OCI-LY3 (cell line): ENCODE measurements around the gene TAS2R16.

Source experiments
- H2AFZ ChIP-seq: fragments of 200-600, 300-600 bp; shearing (Covaris generic); 2 replicates; pipeline ENCODE4 v1.6.0; 2014; ENCODE audit warnings: antibody characterized with exemption, low read depth, low read length
- H3K27ac ChIP-seq: fragments of 200-600, 300-600 bp; sonication (generic); 2 replicates; pipeline ENCODE4 v1.5.1; 2014; ENCODE audit warnings: mild to moderate bottlenecking, low read length, moderate library complexity, mixed read lengths
- H3K27me3 ChIP-seq: fragments of 200-600, 300-600 bp; sonication (generic); 2 replicates; pipeline ENCODE4 v1.6.1; 2014; ENCODE audit warnings: low read depth, low read length, mixed read lengths
- H3K36me3 ChIP-seq: fragments of 200-600, 300-600 bp; sonication (generic); replicated peaks from 2 replicates; pipeline ENCODE3; 2014; ENCODE audit warnings: low read depth, low read length, mixed read lengths
- H3K4me1 ChIP-seq: fragments of 300-600, 200-600 bp; sonication (generic); 2 replicates; pipeline ENCODE4 v1.6.1; 2014; ENCODE audit warnings: low read length, mixed read lengths
- H3K4me2 ChIP-seq: fragments of 200-600, 300-600 bp; sonication (generic); 2 replicates; pipeline ENCODE4 v1.6.1; 2014; ENCODE audit warnings: low read length, mixed read lengths
- H3K4me3 ChIP-seq: fragments of 300-600, 200-600 bp; sonication (generic); 2 replicates; pipeline ENCODE4 v1.5.1; 2014; ENCODE audit warnings: antibody characterized with exemption, mild to moderate bottlenecking, low read length, moderate library complexity
- H3K79me2 ChIP-seq: fragments of 300-600, 200-600 bp; shearing (Covaris generic); 2 replicates; pipeline ENCODE4 v1.6.1; 2014; ENCODE audit warnings: mild to moderate bottlenecking, low read length, mixed read lengths
- H3K9ac ChIP-seq: fragments of 300-600, 200-600 bp; shearing (Covaris generic); 2 replicates; pipeline ENCODE4 v1.6.0; 2014; ENCODE audit warnings: mild to moderate bottlenecking, low read length, moderate library complexity
- H3K9me3 ChIP-seq: fragments of 200-600, 300-600 bp; shearing (Covaris generic); 2 replicates; pipeline ENCODE4 v1.6.1; 2014; ENCODE audit warnings: low read length, mixed read lengths; ENCODE audit not compliant: insufficient read depth
- H4K20me1 ChIP-seq: fragments of 200-600, 300-600 bp; sonication (generic); 2 replicates; pipeline ENCODE4 v1.6.1; 2016; ENCODE audit warnings: low read length, mixed read lengths; ENCODE audit not compliant: insufficient read depth
- EZH2phosphoT487 ChIP-seq: fragments of 200-600 bp; shearing (Covaris generic); IDR thresholded peaks from 2 replicates; pipeline ENCODE4 v1.6.1; 2018; ENCODE audit warnings: antibody characterized with exemption, mixed run types, low read depth
- TF ChIP-seq, protein P1 (sequence below): fragments of 200-600, 300-600 bp; sonication (generic); IDR thresholded peaks from 2 replicates; pipeline ENCODE4 v1.5.1; 2014; ENCODE audit warnings: antibody characterized with exemption, low read length, low read depth

The TAS2R16 gene

DNA sequence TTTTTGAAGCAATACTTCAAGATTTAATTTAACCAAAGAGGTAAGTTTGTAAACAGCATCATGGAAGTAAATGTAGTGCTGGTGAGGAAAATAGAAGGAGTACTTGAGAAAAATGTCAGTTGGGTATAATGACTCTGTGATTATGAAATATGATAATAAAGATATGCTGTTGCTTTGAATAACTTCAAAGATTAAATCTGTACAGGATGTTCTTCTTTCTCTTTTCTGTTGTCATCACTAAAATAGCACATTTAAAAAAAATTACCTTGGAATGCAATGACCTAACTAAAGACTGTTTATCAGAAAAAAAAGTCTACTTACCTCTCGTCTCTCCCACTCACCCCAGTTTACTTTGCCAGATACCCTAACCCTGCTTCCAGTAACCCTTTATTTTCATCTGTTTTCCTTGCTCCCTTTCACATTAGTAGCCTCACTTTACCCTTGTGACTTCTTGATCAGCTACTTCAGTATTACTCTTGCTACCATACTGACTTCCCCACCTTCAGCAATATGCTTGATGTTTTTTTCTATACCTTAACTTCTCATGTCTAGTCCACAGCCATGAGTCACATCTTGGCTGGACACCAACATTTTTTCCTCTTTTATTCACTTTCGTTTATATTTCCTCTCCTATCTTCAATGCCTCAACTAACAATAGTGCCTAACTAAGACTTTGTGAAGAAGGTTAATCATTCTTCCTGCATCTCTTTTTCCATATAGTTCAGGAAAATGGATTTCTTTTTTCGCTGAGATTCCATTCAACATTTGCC is 29.7 kb upstream of the TAS2R16 start:
- H3K27ac ChIP-seq = no peak overlapping the region
- no peak overlapping the region for H3K4me2 ChIP-seq
- no peak overlapping the region for H3K4me3 ChIP-seq
- no peaks in the 10 kb centered on the region for H4K20me1 ChIP-seq
- H2AFZ ChIP-seq = no peak overlapping the region
- no peaks in the 10 kb centered on the region for H3K27me3 ChIP-seq
- peaks cover 13% of the 10 kb centered on the region for H3K9me3 ChIP-seq
- H3K79me2 ChIP-seq = no peaks in the 10 kb centered on the region
- TF ChIP-seq, protein P1, sequence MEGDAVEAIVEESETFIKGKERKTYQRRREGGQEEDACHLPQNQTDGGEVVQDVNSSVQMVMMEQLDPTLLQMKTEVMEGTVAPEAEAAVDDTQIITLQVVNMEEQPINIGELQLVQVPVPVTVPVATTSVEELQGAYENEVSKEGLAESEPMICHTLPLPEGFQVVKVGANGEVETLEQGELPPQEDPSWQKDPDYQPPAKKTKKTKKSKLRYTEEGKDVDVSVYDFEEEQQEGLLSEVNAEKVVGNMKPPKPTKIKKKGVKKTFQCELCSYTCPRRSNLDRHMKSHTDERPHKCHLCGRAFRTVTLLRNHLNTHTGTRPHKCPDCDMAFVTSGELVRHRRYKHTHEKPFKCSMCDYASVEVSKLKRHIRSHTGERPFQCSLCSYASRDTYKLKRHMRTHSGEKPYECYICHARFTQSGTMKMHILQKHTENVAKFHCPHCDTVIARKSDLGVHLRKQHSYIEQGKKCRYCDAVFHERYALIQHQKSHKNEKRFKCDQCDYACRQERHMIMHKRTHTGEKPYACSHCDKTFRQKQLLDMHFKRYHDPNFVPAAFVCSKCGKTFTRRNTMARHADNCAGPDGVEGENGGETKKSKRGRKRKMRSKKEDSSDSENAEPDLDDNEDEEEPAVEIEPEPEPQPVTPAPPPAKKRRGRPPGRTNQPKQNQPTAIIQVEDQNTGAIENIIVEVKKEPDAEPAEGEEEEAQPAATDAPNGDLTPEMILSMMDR = no peak
- TF ChIP-seq EZH2phosphoT487 = no peak
- no peaks in the 10 kb centered on the region for H3K4me1 ChIP-seq
- peaks cover 3% of the 10 kb centered on the region for H3K36me3 ChIP-seq
- no peak overlapping the region for H3K9ac ChIP-seq

DNA sequence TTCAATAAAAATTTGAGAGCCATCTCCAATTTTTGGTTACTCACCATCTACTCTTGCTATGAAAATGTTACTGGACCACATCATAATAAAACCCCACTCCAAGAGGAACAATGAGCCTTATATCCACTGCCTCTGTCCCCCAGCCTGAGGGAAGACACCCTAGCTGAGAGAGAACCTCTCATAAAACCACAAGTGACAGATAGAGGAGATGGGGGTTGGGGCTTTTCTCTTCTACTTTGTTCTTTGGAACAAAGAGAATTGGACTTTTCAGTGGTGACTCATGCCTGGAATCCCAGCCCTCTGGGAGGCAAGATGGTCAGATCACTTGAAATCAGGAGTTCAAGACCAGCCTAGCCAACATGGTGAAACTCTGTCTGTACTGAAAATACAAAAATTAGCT is 27.6 kb upstream of the TAS2R16 start:
- Histone ChIP-seq H3K9ac (no peak overlapping the region), H3K27me3 (no peaks in the 10 kb centered on the region), H3K79me2 (no peaks in the 10 kb centered on the region), H4K20me1 (no peaks in the 10 kb centered on the region), H3K36me3 (peaks cover 3% of the 10 kb centered on the region), H3K4me1 (no peaks in the 10 kb centered on the region), H3K4me3 (no peak overlapping the region), H3K27ac (no peak overlapping the region), H3K9me3 (peaks cover 13% of the 10 kb centered on the region), H2AFZ (no peak overlapping the region), H3K4me2 (no peak overlapping the region)
- TF ChIP-seq, protein P1 = no peak
- TF ChIP-seq EZH2phosphoT487 = no peak

GRCh38 chr7:123022576-123022975 is 27.1 kb upstream of the TAS2R16 start:
- H3K27me3 ChIP-seq = no peaks in the 10 kb centered on the region
- H3K36me3 ChIP-seq = peaks cover 3% of the 10 kb centered on the region
- no peak overlapping the region for H3K4me2 ChIP-seq
- TF ChIP-seq, protein P1 = no peak
- TF ChIP-seq EZH2phosphoT487 = no peak
- no peak overlapping the region for H3K9ac ChIP-seq
- H3K79me2 ChIP-seq = no peaks in the 10 kb centered on the region
- no peak overlapping the region for H2AFZ ChIP-seq
- no peak overlapping the region for H3K4me3 ChIP-seq
- no peaks in the 10 kb centered on the region for H3K4me1 ChIP-seq
- H3K9me3 ChIP-seq = peaks cover 13% of the 10 kb centered on the region
- no peak overlapping the region for H3K27ac ChIP-seq
- H4K20me1 ChIP-seq = no peaks in the 10 kb centered on the region

- Histone ChIP-seq H3K27ac (no peak overlapping the region), H3K9ac (no peak overlapping the region), H3K9me3 (no peaks in the 10 kb centered on the region), H3K4me3 (no peak overlapping the region), H3K4me1 (peaks cover 14% of the 10 kb centered on the region), H3K36me3 (no peaks in the 10 kb centered on the region), H3K79me2 (no peaks in the 10 kb centered on the region), H2AFZ (no peak overlapping the region), H3K4me2 (no peak overlapping the region), H4K20me1 (no peaks in the 10 kb centered on the region), H3K27me3 (no peaks in the 10 kb centered on the region)
- TF ChIP-seq, protein P1 = no peak
- TF ChIP-seq EZH2phosphoT487 = no peak
Measured at GRCh38 chr7:123012435-123012834, 16.9 kb upstream of the TAS2R16 start.
